GM19455 (cell line): ENCODE measurements around the gene PDLIM5.

ENCODE experiments used
- ATAC-seq: cut with Tn5 transposase; IDR thresholded peaks from one replicate; pipeline ENCODE4 v1.9.1; 2021; ENCODE audit not compliant: unreplicated experiment

Gene PDLIM5

DNA sequence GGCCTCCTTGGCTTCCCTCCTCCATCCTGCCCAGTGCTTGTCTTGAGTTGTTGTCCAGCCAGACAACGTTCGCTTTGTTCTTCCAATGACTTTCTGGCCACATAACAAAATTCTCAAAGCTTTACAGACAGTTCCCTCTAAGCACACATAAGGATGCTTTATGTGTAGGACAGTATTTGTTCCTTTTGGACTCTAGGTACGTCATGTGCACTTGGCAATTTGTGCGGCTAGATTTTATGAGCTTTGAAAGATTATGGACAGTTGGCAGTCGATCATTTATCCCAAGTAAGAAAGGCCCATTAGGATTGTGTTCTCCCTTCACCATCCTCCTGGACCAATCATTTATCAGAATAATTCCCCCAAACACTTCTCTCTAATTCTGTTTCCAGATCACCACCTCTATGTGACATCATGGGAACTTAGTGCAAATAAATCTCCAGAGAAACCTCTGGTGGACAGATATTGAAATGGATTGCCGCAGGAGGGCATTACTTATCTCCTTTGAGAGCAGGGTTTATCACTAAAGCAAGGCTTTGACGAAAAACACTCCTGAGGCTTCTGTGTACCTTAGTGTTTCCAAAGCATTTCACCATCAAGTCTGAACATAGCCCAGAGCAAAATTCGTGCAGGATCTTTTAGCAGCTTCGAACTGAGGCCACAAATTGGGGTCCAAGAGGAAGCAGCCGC lies 228.6 kb downstream of the PDLIM5 start:
- ATAC-seq = no peak

DNA sequence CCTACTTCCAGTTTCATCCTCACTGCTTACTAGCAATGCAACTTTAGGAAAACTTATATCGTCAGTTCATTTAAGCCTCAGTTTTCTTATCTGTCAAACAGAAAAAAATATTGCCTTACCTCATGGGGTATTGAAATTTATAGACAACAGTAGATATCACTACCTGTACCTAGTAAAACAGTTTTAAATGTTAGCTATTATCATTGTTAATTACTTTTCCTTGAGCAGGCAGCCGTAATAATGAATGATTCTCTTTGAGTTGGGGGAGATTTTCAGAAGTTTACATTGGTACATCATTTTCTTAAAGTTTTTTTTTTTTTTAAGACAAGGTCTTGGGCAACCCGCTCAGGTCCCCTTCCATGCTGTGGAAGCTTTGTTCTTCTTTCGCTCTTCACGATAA lies 234.3 kb downstream of the PDLIM5 start:
- ATAC-seq = no peak

DNA sequence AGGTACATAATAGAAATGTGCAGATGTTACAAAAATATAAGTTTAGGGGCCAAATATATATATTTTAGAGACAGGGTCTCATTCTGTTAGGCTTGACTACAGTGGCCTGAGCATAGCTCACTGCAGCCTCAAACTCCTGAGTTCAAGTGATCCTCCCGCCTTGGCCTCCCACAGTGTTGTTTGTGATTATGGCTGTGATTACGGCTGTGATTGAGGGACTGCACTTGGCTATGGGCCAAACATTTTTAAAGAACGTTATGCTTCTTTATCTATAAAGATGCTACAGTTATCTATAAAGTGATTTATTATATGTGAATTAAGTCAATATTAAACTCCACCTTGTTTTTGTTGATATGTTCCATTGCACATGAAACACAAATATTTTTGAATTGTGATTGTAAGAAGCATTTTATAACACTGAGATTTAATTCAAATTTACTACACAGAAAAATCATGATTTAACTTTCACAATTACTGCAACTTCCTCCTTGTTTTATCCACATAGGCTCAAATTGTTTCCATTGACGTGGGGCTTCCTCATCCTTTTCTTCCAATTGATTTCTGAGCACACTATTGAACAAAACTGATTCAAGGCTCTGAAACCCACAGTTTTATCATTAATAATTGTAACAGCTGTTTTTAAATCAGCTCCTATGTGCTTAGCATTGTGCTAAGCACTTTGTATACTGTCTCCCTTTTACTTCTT lies 237.6 kb downstream of the PDLIM5 start:
- ATAC-seq = no peak

DNA sequence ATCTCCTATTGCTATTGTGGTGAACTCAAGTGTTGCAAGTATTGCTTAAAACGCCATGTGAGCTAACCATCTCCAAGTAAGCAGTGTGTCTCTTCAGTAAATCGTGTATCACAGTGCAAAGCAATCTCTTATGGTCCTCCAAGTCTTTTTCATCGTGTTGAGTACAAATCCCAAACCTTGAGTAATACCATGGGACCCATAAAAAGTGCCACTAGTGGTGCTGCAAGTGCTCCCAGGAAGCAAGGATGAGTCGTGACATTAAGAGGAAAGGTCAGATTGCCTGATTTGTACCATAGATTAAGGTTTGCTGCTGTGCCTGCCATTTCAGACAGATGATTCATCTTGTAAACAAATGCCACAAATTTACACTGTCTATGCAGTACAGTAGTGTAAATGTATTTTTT lies 239.1 kb downstream of the PDLIM5 start:
- ATAC-seq = no peak

DNA sequence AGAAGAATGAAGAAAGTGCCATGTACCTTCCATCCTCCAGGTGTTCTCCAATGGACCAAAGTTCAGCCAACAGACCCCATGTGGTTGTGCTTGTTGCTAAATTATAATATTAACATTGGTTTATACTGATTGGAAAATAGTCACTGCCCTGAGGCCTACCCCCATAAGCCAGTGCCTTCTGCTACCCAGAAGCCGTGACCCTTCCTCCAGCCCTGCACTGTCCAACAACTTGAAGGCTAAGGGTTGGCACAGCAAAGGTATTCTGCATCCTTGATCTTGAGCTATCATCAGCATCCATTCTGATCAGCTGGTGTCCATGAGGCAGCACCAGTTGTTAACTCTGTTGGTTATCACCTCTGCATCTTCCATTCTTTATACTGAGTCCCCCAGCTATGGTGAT lies 239.8 kb downstream of the PDLIM5 start:
- no peak for ATAC-seq

DNA sequence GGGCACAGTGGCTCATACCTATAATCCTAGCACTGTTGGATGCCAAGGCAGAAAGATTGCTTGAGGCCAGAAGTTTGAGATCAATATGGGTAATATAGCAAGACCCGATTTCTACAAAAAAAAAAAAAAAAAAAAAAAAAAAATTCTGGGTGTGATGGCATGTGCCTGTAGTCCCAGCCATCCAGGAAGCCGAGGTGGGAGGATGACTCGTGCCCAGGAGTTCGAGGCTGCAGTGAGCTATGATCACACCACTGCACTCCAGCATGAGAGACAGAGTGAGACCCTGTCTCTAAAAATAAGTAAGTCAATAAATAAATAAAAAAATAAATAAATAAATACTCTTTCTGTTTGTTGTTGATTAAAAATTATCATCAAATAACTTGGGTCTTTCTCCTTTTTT lies 243.6 kb downstream of the PDLIM5 start:
- no peak for ATAC-seq

DNA sequence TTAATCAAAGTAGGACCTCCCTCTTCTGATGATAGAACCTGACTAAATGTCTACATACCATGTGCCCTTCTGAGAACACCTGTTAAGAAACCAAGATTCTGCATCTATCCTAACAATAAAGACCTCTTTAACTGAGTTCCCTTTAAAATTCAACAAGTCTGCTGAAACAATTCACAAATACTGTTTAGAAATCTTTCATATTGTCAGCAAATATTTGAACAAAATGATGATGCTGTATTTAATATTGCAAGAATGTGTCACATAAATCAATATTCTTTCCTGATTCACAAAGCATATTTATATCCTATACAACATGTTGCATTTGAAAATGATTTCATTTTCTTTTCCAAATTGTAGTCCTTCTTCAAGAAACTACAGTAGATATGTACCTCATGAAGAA lies 246.4 kb downstream of the PDLIM5 start:
- no peak for ATAC-seq

DNA sequence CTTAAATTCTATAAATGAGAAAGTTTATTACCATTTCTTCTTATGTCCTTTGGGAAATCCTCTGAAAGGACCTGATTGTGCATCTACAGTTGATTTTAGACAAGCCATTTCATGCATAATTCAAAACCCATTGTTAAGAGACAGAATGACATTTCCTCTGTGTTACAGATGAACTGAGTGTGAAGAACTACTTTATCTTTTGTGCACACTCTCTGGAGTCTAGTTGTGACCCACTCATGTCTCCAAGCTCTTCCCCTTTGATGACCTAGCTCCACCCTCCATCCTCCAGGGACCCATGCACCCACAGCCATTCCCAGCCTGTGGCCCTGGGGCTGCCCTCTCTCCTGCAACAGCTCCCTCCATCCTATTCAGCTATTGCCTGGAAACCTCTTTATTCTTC lies 248.6 kb downstream of the PDLIM5 start:
- no peak for ATAC-seq

DNA sequence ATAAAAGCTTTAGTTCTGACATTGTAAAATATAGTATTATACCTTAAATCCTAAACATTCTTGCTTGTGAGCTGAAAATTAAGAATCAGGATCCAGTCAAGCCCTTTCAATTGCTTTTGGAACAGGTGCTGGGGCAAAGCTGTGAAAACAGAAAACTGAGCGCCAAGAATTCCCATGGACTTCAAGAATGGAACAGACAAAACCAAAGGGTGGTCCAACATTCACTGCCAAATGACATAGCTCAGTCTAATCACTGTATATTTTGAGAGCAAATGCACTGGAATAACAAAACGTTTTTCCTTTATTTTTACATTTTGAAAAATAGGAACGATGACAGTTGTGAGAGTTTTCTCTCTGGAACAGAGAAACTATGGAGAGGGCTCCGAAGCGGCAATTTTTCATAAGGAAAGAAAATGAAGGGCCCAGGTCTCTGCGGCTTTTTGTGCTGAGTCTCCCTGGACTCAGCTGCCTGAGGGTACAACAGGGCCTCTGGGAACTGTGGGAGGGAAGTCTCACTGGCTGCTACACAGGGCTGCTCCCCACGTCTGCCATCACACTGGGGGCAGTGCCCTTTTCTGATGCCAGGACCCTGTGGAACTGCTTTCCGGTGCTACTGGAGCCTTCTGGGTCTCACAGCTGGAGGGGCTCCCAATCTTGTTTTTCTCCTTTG lies 250.0 kb downstream of the PDLIM5 start:
- no peak for ATAC-seq

DNA sequence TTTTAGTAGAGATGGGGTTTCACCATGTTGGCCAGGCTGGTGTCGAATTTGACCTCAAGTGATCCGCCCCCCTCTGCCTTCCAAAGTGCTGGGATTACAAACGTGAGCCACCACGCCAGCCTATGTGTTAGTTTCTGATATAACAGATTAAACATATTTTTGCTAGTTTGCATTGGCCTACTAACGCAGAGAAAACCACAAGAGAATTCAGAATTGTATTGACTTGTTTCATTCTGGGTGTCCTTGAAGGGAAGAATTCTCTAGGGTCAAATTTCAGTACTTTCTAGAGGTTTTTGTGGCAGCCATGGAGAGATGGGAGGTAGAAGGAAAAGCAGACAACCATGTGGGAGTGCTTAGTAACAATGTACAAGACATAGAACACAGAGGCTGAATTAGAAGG lies 259.9 kb downstream of the PDLIM5 start:
- no peak for ATAC-seq

DNA sequence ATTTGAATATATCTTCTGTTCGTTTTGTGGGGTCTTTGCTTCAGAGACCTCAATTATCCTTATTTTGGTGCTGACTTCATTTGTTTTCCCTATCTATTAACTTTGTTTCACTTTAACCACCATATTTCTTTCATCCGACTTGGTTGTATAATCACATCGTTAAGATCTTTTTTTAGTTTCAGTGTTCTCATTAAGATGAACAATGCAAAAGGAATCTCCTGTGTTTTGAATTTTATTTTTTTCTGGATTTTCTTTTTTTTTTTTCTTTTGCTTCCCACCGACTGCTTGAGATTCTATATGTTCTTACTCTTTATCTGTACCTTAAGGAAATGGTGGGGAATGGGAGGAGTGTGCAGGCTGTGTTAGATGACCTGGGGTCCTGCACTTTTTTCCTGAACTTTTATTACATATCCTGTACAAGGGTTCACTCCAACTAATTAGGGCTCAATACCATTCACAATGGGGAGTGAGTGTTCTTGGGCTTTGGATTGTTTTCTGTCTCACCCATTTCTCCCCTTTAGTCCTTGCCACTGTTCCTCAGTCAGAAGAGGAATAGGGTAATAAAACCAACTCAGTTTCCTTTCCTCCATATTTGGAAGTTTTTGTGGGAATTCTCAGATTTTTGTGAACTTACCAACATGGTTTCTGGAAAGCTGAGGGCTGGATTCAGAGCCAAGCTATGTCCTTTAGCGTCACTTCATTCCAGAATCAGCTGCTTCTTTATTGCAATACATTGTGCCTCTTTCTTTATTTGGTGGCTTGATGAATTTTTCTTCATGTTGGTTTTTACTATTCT lies 262.8 kb downstream of the PDLIM5 start:
- no peak for ATAC-seq

DNA sequence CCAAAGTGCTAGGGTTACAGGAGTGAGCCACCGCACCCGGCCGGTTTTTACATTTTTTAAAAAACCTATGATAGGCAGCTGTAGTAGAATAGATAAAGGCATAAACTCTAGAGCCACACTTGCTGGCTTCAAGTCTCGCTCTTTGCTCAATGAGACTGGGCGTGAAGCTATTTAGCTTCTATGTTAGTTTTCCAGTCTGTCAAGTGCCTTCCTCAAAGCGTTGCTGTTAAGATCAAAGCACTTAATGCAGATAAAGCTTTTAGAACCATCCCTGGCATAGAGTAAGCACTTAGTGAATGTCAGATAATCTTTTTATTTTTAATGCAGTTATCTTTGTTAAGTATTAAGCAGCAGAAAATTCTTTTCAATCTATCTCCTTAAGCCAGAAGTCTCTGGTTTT lies 264.0 kb downstream of the PDLIM5 start:
- no peak for ATAC-seq
